B cell (primary cell): Measurements from ENCODE around the gene RALGAPA2.

Experiments used
- EZH2 ChIP-seq: IDR thresholded peaks from 2 replicates; pipeline ENCODE4 v1.6.1; 2012; ENCODE audit warnings: borderline replicate concordance, low read depth, mild to moderate bottlenecking, moderate library complexity, low read length; ENCODE audit not compliant: insufficient read depth, poor library complexity, severe bottlenecking
- TF ChIP-seq, protein P1 (sequence below): fragments of 200-600 bp; IDR thresholded peaks from one replicate; pipeline ENCODE4 v1.8.0; 2022; ENCODE audit warnings: antibody characterized with exemption, mild to moderate bottlenecking

DNA sequence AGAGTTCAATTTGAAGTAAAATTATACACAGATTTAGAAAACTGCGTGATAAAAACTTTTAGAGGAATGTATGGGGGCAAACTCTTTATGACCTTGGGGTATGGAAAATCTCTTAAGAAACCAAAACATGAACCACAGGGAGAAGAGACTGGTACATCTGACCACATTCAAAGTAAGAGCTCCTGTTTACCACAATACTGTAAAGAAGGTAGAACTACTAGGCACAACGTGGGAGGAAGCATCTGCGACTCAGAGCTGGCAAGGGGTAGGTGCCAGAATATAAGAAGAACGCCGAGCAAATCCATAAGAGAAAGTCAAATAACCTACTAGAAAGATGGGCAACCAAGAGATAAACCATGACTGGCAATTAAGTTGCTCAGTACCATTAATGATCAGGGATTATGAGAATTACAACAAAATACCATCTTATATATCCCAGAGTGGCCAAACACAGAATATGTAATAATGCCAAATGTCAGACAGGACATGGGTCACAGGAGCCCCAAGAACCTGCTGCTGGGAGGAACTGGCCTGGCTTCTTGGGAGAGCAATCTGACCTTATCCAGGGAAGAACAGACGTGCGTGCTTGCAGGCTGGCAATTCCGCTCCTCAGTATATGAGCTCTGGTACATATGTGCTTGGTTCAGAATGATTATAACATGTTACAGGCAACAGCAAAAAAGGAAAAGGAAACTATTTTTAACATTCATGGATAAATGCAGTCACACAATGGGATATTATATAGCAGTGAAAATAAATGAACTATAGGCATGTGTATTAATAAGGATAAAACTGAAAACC is 294.4 kb downstream of the RALGAPA2 start:
- TF ChIP-seq, protein P1, sequence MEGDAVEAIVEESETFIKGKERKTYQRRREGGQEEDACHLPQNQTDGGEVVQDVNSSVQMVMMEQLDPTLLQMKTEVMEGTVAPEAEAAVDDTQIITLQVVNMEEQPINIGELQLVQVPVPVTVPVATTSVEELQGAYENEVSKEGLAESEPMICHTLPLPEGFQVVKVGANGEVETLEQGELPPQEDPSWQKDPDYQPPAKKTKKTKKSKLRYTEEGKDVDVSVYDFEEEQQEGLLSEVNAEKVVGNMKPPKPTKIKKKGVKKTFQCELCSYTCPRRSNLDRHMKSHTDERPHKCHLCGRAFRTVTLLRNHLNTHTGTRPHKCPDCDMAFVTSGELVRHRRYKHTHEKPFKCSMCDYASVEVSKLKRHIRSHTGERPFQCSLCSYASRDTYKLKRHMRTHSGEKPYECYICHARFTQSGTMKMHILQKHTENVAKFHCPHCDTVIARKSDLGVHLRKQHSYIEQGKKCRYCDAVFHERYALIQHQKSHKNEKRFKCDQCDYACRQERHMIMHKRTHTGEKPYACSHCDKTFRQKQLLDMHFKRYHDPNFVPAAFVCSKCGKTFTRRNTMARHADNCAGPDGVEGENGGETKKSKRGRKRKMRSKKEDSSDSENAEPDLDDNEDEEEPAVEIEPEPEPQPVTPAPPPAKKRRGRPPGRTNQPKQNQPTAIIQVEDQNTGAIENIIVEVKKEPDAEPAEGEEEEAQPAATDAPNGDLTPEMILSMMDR = no peak
- no peak for TF ChIP-seq EZH2
